GM12878 (cell line): Measurements from ENCODE around the gene LCN9. TPM values are rescaled to one million over a fixed set of nuclear protein-coding genes. Genes with fewer than 3 reads are reported as not detected.

ENCODE experiments used
- ATAC-seq: fragments of 200-7000 bp; cut with Tn5 transposase; 3 replicates; pipeline ENCODE4 v1.9.1; 2020; ENCODE audit warnings: mild to moderate bottlenecking, moderate library complexity
- BruUV-seq: library from RNA; stranded (reverse); fragments of 400-500 nt; replicated peaks from 2 replicates; lab custom pipeline; 2021; lab: Mats Ljungman, UMichigan
- CTCF ChIA-PET: fragments of 300-600 bp; sonication (Branson Sonifier 250); formaldehyde crosslinking; extraction: SDS; loops from one replicate; lab custom pipeline; 2021; ENCODE audit warnings: inconsistent platforms; lab: Yijun Ruan, JAX
- POLR2A ChIA-PET: fragments of 350-600 bp; formaldehyde crosslinking; extraction: SDS; loops from one replicate; lab custom pipeline; 2021; ENCODE audit warnings: inconsistent platforms; lab: Charles Lee
- RAD21 ChIA-PET: fragments of 300-600 bp; sonication (Branson Sonifier 250); formaldehyde crosslinking; loops from one replicate; lab custom pipeline; 2023; ENCODE audit warnings: antibody characterized with exemption; ENCODE audit not compliant: unreplicated experiment; lab: Charles Lee
- SMC1A ChIA-PET: fragments of 300-600 bp; sonication (Branson Sonifier 250); formaldehyde crosslinking; loops from one replicate; lab custom pipeline; 2023; ENCODE audit not compliant: unreplicated experiment, uncharacterized antibody; lab: Charles Lee
- DNase-seq: peaks from one replicate; pipeline ENCODE4 v3.0.0-alpha.2; 2011; ENCODE audit warnings: low read depth, low spot score
- FAIRE-seq: peaks from 3 replicates; lab custom pipeline; 2011; peaks lifted over from hg19 to GRCh38; lab: Jason Lieb, UNC
- H2AFZ ChIP-seq: 2 replicates; pipeline ENCODE4 v1.6.0; 2011; ENCODE audit warnings: low read depth, low read length, control low read depth; ENCODE audit not compliant: control insufficient read depth
- H3K27ac ChIP-seq: 2 replicates; pipeline ENCODE4 v1.5.1; 2011; ENCODE audit warnings: control low read depth; ENCODE audit not compliant: control insufficient read depth, insufficient read depth
- H3K27me3 ChIP-seq, 2 experiments: replicated peaks in 1 of 2; 2 replicates each; pipeline versions ENCODE4 v1.6.0 to v1.6.1; 2011; ENCODE audit warnings: low read length in 1 of 2; ENCODE audit not compliant: control insufficient read depth in 2 of 2, insufficient read depth in 2 of 2
- H3K36me3 ChIP-seq, 2 experiments: 2 replicates each; pipeline ENCODE4 v1.5.1; 2011; ENCODE audit warnings: low read length in 1 of 2; ENCODE audit not compliant: control insufficient read depth in 2 of 2, insufficient read depth in 2 of 2
- H3K4me1 ChIP-seq: 2 replicates; pipeline ENCODE4 v1.6.1; 2011; ENCODE audit warnings: mild to moderate bottlenecking, low read length, moderate library complexity, mixed read lengths; ENCODE audit not compliant: control insufficient read depth, insufficient read depth
- H3K4me2 ChIP-seq: 2 replicates; pipeline ENCODE4 v1.6.0; 2011; ENCODE audit warnings: control low read depth; ENCODE audit not compliant: control insufficient read depth, insufficient read depth
- H3K4me3 ChIP-seq: fragments of 200-600 bp; sonication (generic); 2 replicates; pipeline ENCODE4 v1.5.1; 2016
- H3K79me2 ChIP-seq: 2 replicates; pipeline ENCODE4 v1.6.0; 2011; ENCODE audit warnings: low read length; ENCODE audit not compliant: control insufficient read depth, insufficient read depth
- H3K9ac ChIP-seq: 2 replicates; pipeline ENCODE4 v1.8.0; 2011; ENCODE audit warnings: low read length, control low read depth, mixed read lengths; ENCODE audit not compliant: control insufficient read depth, insufficient read depth
- H3K9me3 ChIP-seq: replicated peaks from 3 replicates; pipeline ENCODE4 v1.5.1; 2011; ENCODE audit warnings: mild to moderate bottlenecking, low read length; ENCODE audit not compliant: control insufficient read depth, insufficient read depth
- H4K20me1 ChIP-seq: 2 replicates; pipeline ENCODE4 v1.6.0; 2011; ENCODE audit not compliant: control insufficient read depth, insufficient read depth
- ATF2 ChIP-seq: IDR thresholded peaks from 2 replicates; pipeline ENCODE4 v1.6.1; 2012; ENCODE audit warnings: low read length, inconsistent platforms
- DPF2 ChIP-seq: fragments of 450-650 bp; IDR thresholded peaks from 2 replicates; pipeline ENCODE4 v1.6.1; 2017; ENCODE audit warnings: mild to moderate bottlenecking
- NFIC ChIP-seq: IDR thresholded peaks from 2 replicates; pipeline ENCODE4 v1.6.1; 2012; ENCODE audit warnings: low read depth, mild to moderate bottlenecking, inconsistent platforms, low read length, moderate library complexity
- PBX3 ChIP-seq: IDR thresholded peaks from 2 replicates; pipeline ENCODE4 v1.6.1; 2011; ENCODE audit warnings: mild to moderate bottlenecking, low read depth, low read length, moderate library complexity; ENCODE audit not compliant: insufficient replicate concordance
- TCF3 ChIP-seq: IDR thresholded peaks from 2 replicates; pipeline ENCODE4 v1.6.1; 2012; ENCODE audit warnings: low read depth, mild to moderate bottlenecking, low read length, borderline replicate concordance; ENCODE audit not compliant: insufficient read depth
- whole genome bisulfite sequencing: methylation state at CpG from one replicate; pipeline ENCODE4 v1.1.6; 2016; ENCODE audit warnings: low lambda C conversion rate; ENCODE audit not compliant: insufficient replicate concordance, insufficient coverage; ENCODE audit errors: missing lambda C conversion rate; 5-methylcytosine and 5-hydroxymethylcytosine counted together
- in situ Hi-C: fragments of 300-500 bp; cut with MboI; formaldehyde crosslinking; loops from 9 replicates; pipeline ENCODE4 v1.14.3; 2018; ENCODE audit warnings: mixed read lengths
- intact Hi-C: fragments of 100-400 bp; cut with micrococcal nuclease; formaldehyde crosslinking; loops from one replicate; pipeline ENCODE4 v1.14.2; 2022; ENCODE audit not compliant: unreplicated experiment
- polyA plus RNA-seq, 11 experiments: library from polyadenylated mRNA; depleted of rRNA in 4 of 11; unstranded in 6 of 11; stranded (reverse) in 5 of 11; fragments of >200 nt; fragmentation: Nextera tagmentation in 4 of 11; fragmentation: Illumina TruSeq in 1 of 11; extraction: Ambion mirVana in 4 of 11; extraction: Trizol in 1 of 11; gene quantifications; 1 replicate in 1 of 11; 2 replicates in 10 of 11; pipeline versions ENCODE4 v1.2.1 to v1.2.3, GENCODE V29; 2011 to 2016; ENCODE audit warnings: inconsistent platforms in 2 of 11, missing spikeins in 2 of 11, low read depth in 1 of 11
- total RNA-seq, 4 experiments: library from RNA; depleted of rRNA in 3 of 4; stranded (reverse); fragments of >200 nt in 3 of 4; fragmentation: Illumina TruSeq in 1 of 4; extraction: Trizol in 1 of 4; gene quantifications; 2 replicates each; pipeline versions ENCODE4 v1.2.1 to v1.2.3, GENCODE V29; 2013 to 2021
- TF ChIP-seq, protein P1 (sequence below): fragments of 450-650 bp; IDR thresholded peaks from 2 replicates; pipeline ENCODE4 v1.6.1; 2018; ENCODE audit warnings: mild to moderate bottlenecking, low read depth, moderate library complexity; ENCODE audit not compliant: partially characterized antibody
- TF ChIP-seq, protein P2 (sequence below): IDR thresholded peaks from 2 replicates; pipeline ENCODE4 v1.6.1; 2011; ENCODE audit warnings: borderline replicate concordance, low read depth, mild to moderate bottlenecking, moderate library complexity, low read length; ENCODE audit not compliant: insufficient read depth, poor library complexity, severe bottlenecking

The LCN9 gene
- total and polyA plus RNA-seq, 10 of the 15 experiments (the other 5 are each of a cell fraction or from before 2014, with no cell fraction given) = not detected

- DNase-seq (no peak), FAIRE-seq (no peak)
- no peak overlapping the region for H3K4me2 ChIP-seq
These were observed 12.7 kb upstream of the LCN9 start for GRCh38 chr9:135650408-135650807.

More at GRCh38 chr9:135650408-135650807, 12.7 kb upstream of the LCN9 start:
- in situ Hi-C loops (no loop called here), intact Hi-C loops (no loop called here)
- Histone ChIP-seq H3K4me1 (no peaks in the 10 kb centered on the region), H3K27ac (no peak overlapping the region), H3K36me3 (no peaks in the 10 kb centered on the region)
- ChIA-PET CTCF (no interaction called here), RAD21 (no interaction called here)
- ATAC-seq = no peak
- 66% methylated on average over 17 of the region's 17 CpGs for WGBS
- TF ChIP-seq TCF3 = peak; percentile 67
- peak; percentile 70 for TF ChIP-seq NFIC
- TF ChIP-seq DPF2 = no peak
- peak; percentile 47 for TF ChIP-seq PBX3
- TF ChIP-seq, protein P1, sequence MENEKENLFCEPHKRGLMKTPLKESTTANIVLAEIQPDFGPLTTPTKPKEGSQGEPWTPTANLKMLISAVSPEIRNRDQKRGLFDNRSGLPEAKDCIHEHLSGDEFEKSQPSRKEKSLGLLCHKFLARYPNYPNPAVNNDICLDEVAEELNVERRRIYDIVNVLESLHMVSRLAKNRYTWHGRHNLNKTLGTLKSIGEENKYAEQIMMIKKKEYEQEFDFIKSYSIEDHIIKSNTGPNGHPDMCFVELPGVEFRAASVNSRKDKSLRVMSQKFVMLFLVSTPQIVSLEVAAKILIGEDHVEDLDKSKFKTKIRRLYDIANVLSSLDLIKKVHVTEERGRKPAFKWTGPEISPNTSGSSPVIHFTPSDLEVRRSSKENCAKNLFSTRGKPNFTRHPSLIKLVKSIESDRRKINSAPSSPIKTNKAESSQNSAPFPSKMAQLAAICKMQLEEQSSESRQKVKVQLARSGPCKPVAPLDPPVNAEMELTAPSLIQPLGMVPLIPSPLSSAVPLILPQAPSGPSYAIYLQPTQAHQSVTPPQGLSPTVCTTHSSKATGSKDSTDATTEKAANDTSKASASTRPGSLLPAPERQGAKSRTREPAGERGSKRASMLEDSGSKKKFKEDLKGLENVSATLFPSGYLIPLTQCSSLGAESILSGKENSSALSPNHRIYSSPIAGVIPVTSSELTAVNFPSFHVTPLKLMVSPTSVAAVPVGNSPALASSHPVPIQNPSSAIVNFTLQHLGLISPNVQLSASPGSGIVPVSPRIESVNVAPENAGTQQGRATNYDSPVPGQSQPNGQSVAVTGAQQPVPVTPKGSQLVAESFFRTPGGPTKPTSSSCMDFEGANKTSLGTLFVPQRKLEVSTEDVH = no peak
- TF ChIP-seq, protein P2, sequence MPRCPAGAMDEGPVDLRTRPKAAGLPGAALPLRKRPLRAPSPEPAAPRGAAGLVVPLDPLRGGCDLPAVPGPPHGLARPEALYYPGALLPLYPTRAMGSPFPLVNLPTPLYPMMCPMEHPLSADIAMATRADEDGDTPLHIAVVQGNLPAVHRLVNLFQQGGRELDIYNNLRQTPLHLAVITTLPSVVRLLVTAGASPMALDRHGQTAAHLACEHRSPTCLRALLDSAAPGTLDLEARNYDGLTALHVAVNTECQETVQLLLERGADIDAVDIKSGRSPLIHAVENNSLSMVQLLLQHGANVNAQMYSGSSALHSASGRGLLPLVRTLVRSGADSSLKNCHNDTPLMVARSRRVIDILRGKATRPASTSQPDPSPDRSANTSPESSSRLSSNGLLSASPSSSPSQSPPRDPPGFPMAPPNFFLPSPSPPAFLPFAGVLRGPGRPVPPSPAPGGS = peak; percentile 97
- TF ChIP-seq ATF2 = 0 out of 2 replicates have a peak, but pooled peaks have one; percentile 16
- TF ChIP-seq, all 136 proteins: peak for 5
- H2AFZ ChIP-seq = no peak overlapping the region
- SMC1A ChIA-PET = no interaction called here
- H3K4me3 ChIP-seq = no peak overlapping the region
- H3K9me3 ChIP-seq = no peaks in the 10 kb centered on the region; the same call in 1 of the 3 replicates
- H3K27me3 ChIP-seq = peaks cover 0 to 1% of the 10 kb centered on the region in 2 experiments; a peak in 1 of 4 replicates
- H3K79me2 ChIP-seq = no peaks in the 10 kb centered on the region
- BruUV-seq = no TSS peak
- no peaks in the 10 kb centered on the region for H4K20me1 ChIP-seq
- POLR2A ChIA-PET = no interaction called here
- H3K9ac ChIP-seq = no peak overlapping the region
